Naive thymus-derived CD4-positive, alpha-beta T cell (primary cell): Measurements from ENCODE around the gene C13orf46. TPM values are rescaled to one million over a fixed set of nuclear protein-coding genes. Genes with fewer than 3 reads are reported as not detected.

Experiments used
- ATAC-seq: fragments of 150-1000 bp; cut with Tn5 transposase; 2 replicates; pipeline ENCODE4 v1.10.0; 2021; ENCODE audit warnings: mild to moderate bottlenecking, moderate library complexity
- CTCF ChIA-PET: fragments of 350-600 bp; sonication (Branson Sonifier 250); formaldehyde crosslinking; loops from one replicate; lab custom pipeline; 2021; ENCODE audit warnings: antibody characterized with exemption; lab: Charles Lee
- POLR2A ChIA-PET: fragments of 350-600 bp; sonication (Branson Sonifier 250); formaldehyde crosslinking; loops from one replicate; lab custom pipeline; 2021; ENCODE audit warnings: antibody characterized with exemption, inconsistent platforms; lab: Charles Lee
- DNase-seq, 9 donors: peaks; one replicate each; pipeline versions ENCODE4 v3.0.0 to v3.0.0-alpha.2; 2020 to 2022; ENCODE audit warnings: mixed read lengths in 1 of 9
- H3K27ac ChIP-seq: one replicate; pipeline ENCODE4 v1.7.0; 2013; ENCODE audit warnings: mild to moderate bottlenecking, low read depth, low read length, moderate library complexity
- H3K27me3 ChIP-seq, 2 donors: one replicate each; pipeline ENCODE4 v1.7.0; 2013; ENCODE audit warnings: low read length in 2 of 2, mild to moderate bottlenecking in 2 of 2, moderate library complexity in 2 of 2; ENCODE audit not compliant: control insufficient read depth in 2 of 2, insufficient read depth in 2 of 2
- H3K36me3 ChIP-seq, 3 experiments: 1 replicate in 2 of 3; 2 replicates in 1 of 3; pipeline ENCODE4 v1.7.0; 2013; ENCODE audit warnings: low read length in 3 of 3, mild to moderate bottlenecking in 3 of 3, moderate library complexity in 1 of 3; ENCODE audit not compliant: insufficient read depth in 3 of 3, control insufficient read depth in 2 of 3
- H3K4me1 ChIP-seq, 2 donors: one replicate each; pipeline ENCODE4 v1.7.0; 2013; ENCODE audit warnings: low read length in 2 of 2, mild to moderate bottlenecking in 2 of 2, moderate library complexity in 1 of 2; ENCODE audit not compliant: control insufficient read depth in 2 of 2, insufficient read depth in 2 of 2
- H3K4me3 ChIP-seq: 2 replicates; pipeline ENCODE4 v1.7.0; 2013; ENCODE audit warnings: mild to moderate bottlenecking, low read length
- H3K9me3 ChIP-seq, 3 experiments: 1 replicate in 2 of 3; 2 replicates in 1 of 3; pipeline ENCODE4 v1.7.0; 2013; ENCODE audit warnings: low read length in 3 of 3; ENCODE audit not compliant: control insufficient read depth in 2 of 3
- H3K27ac Mint-ChIP-seq, 9 donors: one replicate each; pipeline ENCODE4 v1.8.0; 2020 to 2022; ENCODE audit warnings: mixed read lengths in 9 of 9, mild to moderate bottlenecking in 8 of 9, moderate library complexity in 5 of 9, inconsistent platforms in 2 of 9
- H3K27me3 Mint-ChIP-seq, 5 donors: one replicate each; pipeline ENCODE4 v1.8.0; 2021 to 2022; ENCODE audit warnings: mixed read lengths in 5 of 5, mild to moderate bottlenecking in 1 of 5
- H3K36me3 Mint-ChIP-seq, 5 donors: one replicate each; pipeline ENCODE4 v1.8.0; 2020 to 2022; ENCODE audit warnings: mixed read lengths in 5 of 5, mild to moderate bottlenecking in 3 of 5, inconsistent platforms in 1 of 5
- H3K4me1 Mint-ChIP-seq, 7 donors: one replicate each; pipeline ENCODE4 v1.8.0; 2020 to 2022; ENCODE audit warnings: mixed read lengths in 7 of 7, mild to moderate bottlenecking in 3 of 7, inconsistent platforms in 1 of 7
- H3K4me3 Mint-ChIP-seq, 10 donors: one replicate each; pipeline ENCODE4 v1.8.0; 2020 to 2022; ENCODE audit warnings: mild to moderate bottlenecking in 10 of 10, mixed read lengths in 10 of 10, moderate library complexity in 6 of 10, inconsistent platforms in 2 of 10
- H3K9me3 Mint-ChIP-seq, 11 donors: one replicate each; pipeline ENCODE4 v1.8.0; 2020 to 2022; ENCODE audit warnings: mixed read lengths in 11 of 11, mild to moderate bottlenecking in 4 of 11, inconsistent platforms in 1 of 11, moderate library complexity in 1 of 11
- intact Hi-C, 2 donors: fragments of 100-400 bp; cut with micrococcal nuclease; formaldehyde crosslinking; loops; one replicate each; pipeline ENCODE4 v1.15.1; 2023
- polyA plus RNA-seq, 2 donors: library from polyadenylated mRNA; unstranded; fragments of 300-500 nt; fragmentation: Illumina TruSeq; gene quantifications; one replicate each; pipeline ENCODE4 v1.2.3, GENCODE V29; 2021
- total RNA-seq, 6 experiments: library from RNA in 5 of 6; stranded (reverse) in 5 of 6; gene quantifications; 1 replicate in 5 of 6; 2 replicates in 1 of 6; pipeline ENCODE4 v1.2.3 and lab custom pipeline; 2021 to 2026

Gene C13orf46
- total and polyA plus RNA-seq, 7 experiments from 2014 or later, result 1.3 to 27.0 (median 16.9) TPM

DNA sequence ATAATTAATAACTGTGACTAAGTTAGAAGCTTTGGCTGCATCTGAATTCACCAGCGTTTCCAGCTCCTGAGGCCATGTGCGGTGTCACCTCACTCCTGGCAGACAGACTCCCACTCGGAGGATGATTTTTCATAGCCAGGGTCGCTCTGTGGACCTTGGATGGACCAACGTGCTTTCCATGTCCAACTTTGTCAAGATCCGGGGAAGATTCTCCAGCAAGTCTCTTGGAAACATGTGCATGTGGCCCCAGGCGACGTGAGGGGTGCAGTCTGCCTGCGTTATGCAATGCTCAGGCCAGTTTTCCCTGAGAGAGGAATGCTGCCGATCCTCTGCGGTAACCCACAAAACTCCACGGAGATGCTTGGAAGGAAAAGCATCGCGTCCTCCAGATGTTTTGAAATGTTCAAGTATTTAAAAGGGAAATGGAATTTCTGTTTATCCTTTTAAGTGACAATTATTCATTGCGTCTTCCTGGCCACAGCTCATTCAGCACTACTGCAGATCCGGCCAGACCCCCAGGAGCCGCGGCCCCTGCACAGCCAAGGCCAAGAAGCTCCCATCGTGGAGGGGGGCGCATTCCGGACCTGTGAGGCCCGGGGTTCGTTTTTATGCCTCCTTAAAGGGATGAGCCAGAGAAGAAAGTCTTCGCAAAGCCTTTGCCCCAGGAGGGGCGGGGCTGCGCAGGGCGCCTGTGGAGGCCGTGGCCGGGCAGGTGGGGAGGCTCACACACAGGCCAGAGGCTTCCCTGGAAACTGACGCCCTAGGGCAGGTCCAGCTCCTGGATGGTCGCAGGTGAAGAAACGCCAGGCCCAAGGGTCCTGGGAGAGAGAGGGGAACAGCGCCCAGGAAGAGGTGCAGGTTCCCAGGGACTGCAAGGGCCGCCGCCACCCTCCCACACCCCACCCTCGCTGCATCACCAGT lies 46.0 kb downstream of the C13orf46 start:
- Mint-ChIP-seq H3K4me1 (peaks cover 0 to 11% (median 0%) of the 10 kb centered on the region in 7 donors), H3K27me3 (peaks cover 0 to 15% (median 0%) of the 10 kb centered on the region in 5 donors), H3K36me3 (no peaks in the 10 kb centered on the region), H3K4me3 (no peak overlapping the region), H3K27ac (no peak overlapping the region), H3K9me3 (peaks cover 0 to 5% (median 0%) of the 10 kb centered on the region in 11 donors)
- CTCF ChIA-PET, result no interaction called here
- DNase-seq (no peak), ATAC-seq (no peak)
- Histone ChIP-seq H3K27ac (no peak overlapping the region), H3K27me3 (no peaks in the 10 kb centered on the region), H3K4me3 (no peak overlapping the region), H3K4me1 (peaks cover 0 to 14% of the 10 kb centered on the region in 2 donors), H3K36me3 (no peaks in the 10 kb centered on the region), H3K9me3 (no peaks in the 10 kb centered on the region)
- POLR2A ChIA-PET, result no interaction called here
- intact Hi-C loops, result no loop called here

DNA sequence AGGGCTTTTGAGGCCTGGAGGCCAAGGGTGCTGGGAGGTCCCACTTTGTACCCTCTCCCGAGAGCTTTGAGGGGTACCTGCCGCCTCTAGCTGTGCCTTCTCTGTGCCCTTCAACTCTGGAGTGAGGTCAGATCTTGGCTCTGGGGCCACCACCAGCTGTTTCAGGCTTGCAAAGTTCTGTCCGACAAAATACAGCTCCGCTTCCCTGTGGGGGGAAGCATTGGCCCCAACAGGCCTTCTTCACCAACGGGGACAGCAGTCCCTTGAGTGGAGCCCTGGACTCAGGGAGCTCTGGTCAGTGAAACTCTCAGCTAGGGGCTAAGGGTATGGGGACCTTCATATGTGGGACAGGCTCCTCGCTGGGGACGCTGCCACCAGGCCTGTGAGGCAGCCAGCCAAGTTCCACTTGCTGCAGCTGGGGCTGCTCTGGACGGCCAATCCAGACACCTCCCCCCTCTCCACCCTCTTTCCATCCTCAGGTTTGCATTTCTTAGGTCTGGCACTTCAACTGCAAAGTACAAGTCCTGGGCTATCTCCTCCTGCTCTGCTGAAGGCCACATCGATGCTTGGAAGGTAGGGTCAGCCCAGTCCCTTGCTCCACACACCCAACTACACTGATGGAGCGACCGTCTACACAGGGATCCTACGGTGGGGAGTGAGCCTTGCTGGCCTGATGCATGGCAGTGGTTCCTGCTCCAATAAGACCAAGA lies 46.8 kb downstream of the C13orf46 start:
- POLR2A ChIA-PET, result interaction anchor here (1.0 kb wide), 1 partner anchor 12 kb away, joined by 3 read pairs; no protein-coding TSS in a partner anchor
- Mint-ChIP-seq H3K9me3 (peaks cover 0 to 6% (median 0%) of the 10 kb centered on the region in 11 donors), H3K4me1 (peaks cover 0 to 11% (median 0%) of the 10 kb centered on the region in 7 donors), H3K27ac (no peak overlapping the region), H3K27me3 (peaks cover 0 to 11% (median under 1%) of the 10 kb centered on the region in 5 donors), H3K36me3 (peaks cover 0 to 3% (median 0%) of the 10 kb centered on the region in 5 donors), H3K4me3 (no peak overlapping the region)
- Histone ChIP-seq H3K27ac (no peak overlapping the region), H3K27me3 (no peaks in the 10 kb centered on the region), H3K9me3 (no peaks in the 10 kb centered on the region), H3K36me3 (no peaks in the 10 kb centered on the region), H3K4me3 (no peak overlapping the region), H3K4me1 (peaks cover 0 to 13% of the 10 kb centered on the region in 2 donors)
- no peak for DNase-seq
- CTCF ChIA-PET, result no interaction called here
- intact Hi-C loops, result no loop called here
- ATAC-seq, result no peak

DNA sequence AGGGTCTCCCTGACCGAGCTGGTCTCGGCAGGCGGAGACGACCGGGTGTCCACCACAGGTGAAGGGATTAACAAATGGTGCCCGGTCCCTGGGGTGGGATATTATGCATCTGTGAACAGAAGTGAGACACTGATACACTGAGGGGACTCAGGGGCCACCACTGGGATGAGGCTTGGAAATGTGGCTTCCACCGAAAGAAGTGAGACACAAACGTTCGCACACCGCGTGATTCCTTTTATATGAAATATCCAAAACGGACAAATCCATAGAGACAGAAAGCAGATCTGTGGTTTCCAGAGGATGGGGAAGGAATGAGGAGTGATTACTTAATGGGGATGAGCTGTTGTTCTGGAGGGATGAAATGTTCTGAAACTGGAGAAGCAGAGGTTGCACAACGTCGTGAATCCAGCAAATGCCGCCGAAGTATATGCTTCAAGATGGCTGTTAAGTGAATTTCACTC lies 47.5 kb downstream of the C13orf46 start:
- peaks cover 0 to 5% (median 0%) of the 10 kb centered on the region in 7 donors for H3K4me1 Mint-ChIP-seq
- H3K4me1 ChIP-seq, result peaks cover 0 to 6% of the 10 kb centered on the region in 2 donors
- H3K36me3 Mint-ChIP-seq, result peaks cover 0 to 11% (median 4%) of the 10 kb centered on the region in 5 donors
- ChIA-PET POLR2A (interaction anchor here (1.0 kb wide), 1 partner anchor 12 kb away, joined by 3 read pairs; no protein-coding TSS in a partner anchor), CTCF (no interaction called here)
- H3K4me3 ChIP-seq, result no peak overlapping the region
- peaks cover 6 to 11% (median 7%) of the 10 kb centered on the region in 5 donors for H3K27me3 Mint-ChIP-seq
- H3K9me3 Mint-ChIP-seq, result peaks cover 0 to 13% (median 5%) of the 10 kb centered on the region in 11 donors
- no peak for DNase-seq
- H3K4me3 Mint-ChIP-seq, result no peak overlapping the region
- no peak for ATAC-seq
- H3K27ac ChIP-seq, result no peak overlapping the region
- peaks cover 0 to 3% (median 0%) of the 10 kb centered on the region in 3 experiments for H3K9me3 ChIP-seq
- intact Hi-C loops, result no loop called here
- H3K27me3 ChIP-seq, result no peaks in the 10 kb centered on the region
- no peak overlapping the region for H3K27ac Mint-ChIP-seq
- H3K36me3 ChIP-seq, result no peaks in the 10 kb centered on the region

DNA sequence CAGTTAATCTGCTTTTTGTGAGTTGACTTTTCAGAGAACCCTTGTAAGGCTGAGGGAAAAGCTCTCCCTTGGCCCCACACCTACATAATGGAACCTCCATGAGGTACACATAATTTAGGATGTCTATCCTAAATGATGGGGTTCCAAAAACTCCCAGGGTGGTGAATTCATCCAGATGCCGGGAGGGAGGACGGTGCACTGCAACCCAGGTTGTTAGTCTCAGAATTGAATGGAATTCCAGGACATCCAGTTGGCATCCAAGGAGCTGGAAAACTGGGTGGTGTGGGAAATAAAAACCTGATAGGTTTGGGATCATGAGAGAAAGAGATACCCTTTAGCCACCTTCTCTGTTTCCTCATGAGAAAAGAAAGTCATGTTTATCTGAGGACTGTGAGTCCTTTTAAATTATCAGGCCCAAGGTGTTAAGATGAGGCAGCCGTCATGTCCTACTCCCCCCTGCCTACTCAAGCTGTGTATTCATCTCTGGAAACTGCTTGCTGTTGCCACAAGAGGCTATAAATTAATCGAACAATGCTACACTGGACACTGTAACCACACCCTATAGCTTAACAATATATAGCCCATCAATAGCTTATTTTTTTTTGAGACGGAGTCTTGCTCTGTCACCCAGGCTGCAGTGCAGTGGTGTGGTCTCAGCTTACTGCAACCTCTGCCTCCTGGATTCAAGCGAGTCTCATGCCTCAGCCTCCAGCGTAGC lies 49.5 kb downstream of the C13orf46 start:
- Mint-ChIP-seq H3K9me3 (peaks cover 0 to 16% (median 8%) of the 10 kb centered on the region in 11 donors), H3K4me3 (no peak overlapping the region), H3K36me3 (peaks cover 0 to 14% (median 4%) of the 10 kb centered on the region in 5 donors), H3K27me3 (peaks cover 6 to 19% (median 7%) of the 10 kb centered on the region in 5 donors), H3K4me1 (no peaks in the 10 kb centered on the region), H3K27ac (no peak overlapping the region)
- ChIA-PET POLR2A (no interaction called here), CTCF (no interaction called here)
- Histone ChIP-seq H3K4me1 (no peaks in the 10 kb centered on the region), H3K27ac (no peak overlapping the region), H3K27me3 (no peaks in the 10 kb centered on the region), H3K9me3 (peaks cover 0 to 6% (median 0%) of the 10 kb centered on the region in 3 experiments), H3K36me3 (no peaks in the 10 kb centered on the region), H3K4me3 (no peak overlapping the region)
- ATAC-seq, result no peak
- no peak for DNase-seq
- intact Hi-C loops, result no loop called here

DNA sequence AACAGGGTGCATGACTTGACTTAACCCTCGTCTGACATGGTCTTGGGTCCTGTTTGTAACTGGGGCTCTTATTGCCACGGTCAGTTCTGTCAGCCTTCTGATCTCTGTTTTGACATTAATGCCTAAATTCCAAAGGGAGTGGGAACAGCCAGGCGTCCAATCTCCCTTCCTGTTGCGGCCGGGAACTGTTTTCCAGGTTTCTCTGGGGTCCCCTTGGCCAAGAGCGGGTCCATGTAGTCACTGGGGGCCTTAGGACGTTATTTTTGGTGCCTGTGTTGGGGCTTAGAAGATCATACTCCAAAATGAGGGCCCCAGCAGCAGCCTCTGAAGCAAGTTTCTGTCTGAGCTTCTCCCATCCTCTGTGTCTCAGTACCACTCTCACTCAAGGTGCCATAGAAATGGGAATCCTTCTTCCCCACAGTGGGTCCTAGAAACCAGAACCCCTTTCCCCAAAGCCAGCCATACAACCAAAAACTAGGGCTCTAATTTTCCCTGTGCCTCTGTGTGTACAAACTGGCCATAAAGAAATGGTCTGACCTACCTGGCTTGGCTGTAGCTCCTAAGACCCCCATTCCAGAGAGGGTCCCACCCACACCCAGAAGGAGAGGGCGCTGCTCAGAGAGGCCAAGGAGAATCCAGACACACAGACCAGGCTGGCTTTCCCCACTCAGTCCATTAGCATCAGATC lies 50.4 kb downstream of the C13orf46 start:
- H3K27ac Mint-ChIP-seq, result no peak overlapping the region
- Histone ChIP-seq H3K4me3 (no peak overlapping the region), H3K36me3 (no peaks in the 10 kb centered on the region), H3K4me1 (no peaks in the 10 kb centered on the region), H3K27me3 (no peaks in the 10 kb centered on the region), H3K9me3 (peaks cover 0 to 6% (median 0%) of the 10 kb centered on the region in 3 experiments), H3K27ac (no peak overlapping the region)
- peaks cover 6 to 19% (median 7%) of the 10 kb centered on the region in 5 donors for H3K27me3 Mint-ChIP-seq
- no peak for DNase-seq
- peaks cover 0 to 14% (median 4%) of the 10 kb centered on the region in 5 donors for H3K36me3 Mint-ChIP-seq
- POLR2A ChIA-PET, result no interaction called here
- intact Hi-C loops, result no loop called here
- ATAC-seq, result no peak
- CTCF ChIA-PET, result no interaction called here
- H3K4me1 Mint-ChIP-seq, result no peaks in the 10 kb centered on the region
- H3K4me3 Mint-ChIP-seq, result no peak overlapping the region
- H3K9me3 Mint-ChIP-seq, result peaks cover 0 to 16% (median 8%) of the 10 kb centered on the region in 11 donors
